ENCODE data around the gene SYT7. TPM values are rescaled to one million over a fixed set of nuclear protein-coding genes. Genes with fewer than 3 reads are reported as not detected.

The SYT7 gene
- total and polyA plus RNA-seq, 2 of the 8 experiments (the other 6 are each of a cell fraction or from before 2014, with no cell fraction given) = 9.6 to 10.5 TPM

DNA sequence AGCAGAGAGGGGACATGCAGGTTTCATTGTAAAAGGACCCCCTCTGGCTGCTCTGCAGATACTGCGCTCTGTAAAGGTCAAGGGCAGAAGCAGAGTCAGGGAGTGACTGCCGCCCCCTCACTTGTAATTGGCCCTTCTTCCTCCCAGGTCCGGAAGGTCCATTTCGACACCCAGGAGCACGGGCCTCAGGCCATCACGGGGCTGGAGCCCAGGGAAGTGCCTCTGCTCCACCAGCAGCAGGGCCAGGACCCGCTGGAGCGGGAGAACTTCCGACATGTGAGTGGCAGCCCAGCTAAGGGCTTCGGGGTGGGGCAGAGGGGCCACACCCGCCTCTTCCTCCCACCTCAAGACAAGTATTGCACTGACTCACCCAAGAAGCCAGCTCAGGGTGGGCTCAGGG, 96.3 kb downstream of the SYT7 start:
- Histone ChIP-seq H3K18ac (ENCODE audit: extremely low read depth, low read length) (no peak overlapping the region), H3K9ac (replicated peaks in 1 of 4; ENCODE audit: extremely low read depth in 1 of 4, low read depth in 3 of 4, low read length in 3 of 4) (no peak overlapping the region), H4K8ac (ENCODE audit: extremely low read depth, insufficient read depth, low read length) (no peak overlapping the region), H3K23ac (ENCODE audit: insufficient read length) (no peak overlapping the region), H3K4ac (replicated peaks; ENCODE audit: insufficient read length, low read depth, low read length) (no peak overlapping the region), H2AK5ac (ENCODE audit: low read depth, low read length) (no peak overlapping the region), H3K36me3 (ENCODE audit: control insufficient read depth in 2 of 4, insufficient read depth in 4 of 4, low read length in 3 of 4) (no peaks in the 10 kb centered on the region; a peak in 1 of 8 replicates), H4K5ac (ENCODE audit: insufficient read length, low read depth, low read length) (no peak overlapping the region), H3K56ac (replicated peaks; ENCODE audit: insufficient read length, low read depth, low read length) (no peak overlapping the region), H2BK120ac (replicated peaks; ENCODE audit: low read depth, low read length) (no peak overlapping the region), H3K79me1 (ENCODE audit: low read depth, low read length) (no peaks in the 10 kb centered on the region), H4K20me1 (replicated peaks in 1 of 2; ENCODE audit: control insufficient read depth in 1 of 2, insufficient read depth in 2 of 2, low read length in 2 of 2) (no peaks in the 10 kb centered on the region), H3K4me2 (ENCODE audit: insufficient read depth in 1 of 2, low read depth in 2 of 2, low read length in 2 of 2) (no peak overlapping the region), H3K4me1 (replicated peaks in 1 of 4; ENCODE audit: control insufficient read depth in 3 of 4, insufficient read depth in 4 of 4, low read length in 3 of 4) (peaks cover 0 to 27% (median 21%) of the 10 kb centered on the region in 4 experiments; a peak in 6 of 7 replicates), H4K91ac (replicated peaks; ENCODE audit: insufficient read length, low read length) (no peak overlapping the region), H2BK5ac (ENCODE audit: low read depth, low read length) (no peak overlapping the region), H2BK20ac (ENCODE audit: low read length) (no peak overlapping the region), H3K4me3 (ENCODE audit: extremely low read depth in 1 of 4, insufficient read depth in 2 of 4, low read depth in 3 of 4, low read length in 4 of 4) (no peak overlapping the region), H2BK15ac (ENCODE audit: low read length) (no peak overlapping the region), H3K14ac (ENCODE audit: insufficient read length) (no peak overlapping the region), H2AFZ (ENCODE audit: low read length) (no peak overlapping the region), H3K23me2 (ENCODE audit: low read depth, low read length) (no peaks in the 10 kb centered on the region; the same call in 1 of the 2 replicates), H3K27ac (ENCODE audit: low read depth, low read length) (no peak overlapping the region), H2BK12ac (ENCODE audit: low read depth, low read length) (no peak overlapping the region), H3K79me2 (ENCODE audit: control insufficient read depth in 1 of 2, insufficient read depth in 2 of 2, low read length in 2 of 2) (no peaks in the 10 kb centered on the region), H3K27me3 (replicated peaks in 1 of 4; ENCODE audit: control insufficient read depth in 3 of 4, extremely low read depth in 1 of 4, insufficient read depth in 3 of 4, low read length in 3 of 4) (no peaks in the 10 kb centered on the region), H3K9me3 (ENCODE audit: insufficient read depth in 2 of 2, low read depth in 1 of 2, low read length in 1 of 2) (no peaks in the 10 kb centered on the region)
- FAIRE-seq (no peak), DNase-seq (ENCODE audit: low read depth in 1 of 2, low spot score in 2 of 2) (no peak)
- POLR2A ChIA-PET (ENCODE audit: partially characterized antibody) = interaction anchor here (0.5 to 1.6 kb wide), 5 partner anchors 10 to 57 kb away, joined by 3 to 6 read pairs (median 3); no protein-coding TSS in a partner anchor
- CTCF ChIA-PET (ENCODE audit: partially characterized antibody) = interaction anchor here (0.7 to 57.8 kb wide), 12 partner anchors 9 to 169 kb away, joined by 3 to 2106 read pairs (median 3); partner anchors contain the start of gene LRRC10B
- WGBS, 2 experiments (ENCODE audit: extremely low coverage in 1 of 2, insufficient coverage in 1 of 2, insufficient read length in 1 of 2, insufficient replicate concordance in 2 of 2, low coverage in 1 of 2, low lambda C conversion rate in 2 of 2, missing lambda C conversion rate in 1 of 2) = 85% methylated on average over 11 of the region's 11 CpGs; no CpG with 5 or more reads in 1 of the 2 experiments
- no peak for TF ChIP-seq SP4 (IDR thresholded peaks at IDR 0.05; ENCODE audit: low read length)
- no peak for TF ChIP-seq SAP30 (IDR thresholded peaks at IDR 0.05; ENCODE audit: insufficient read depth, insufficient replicate concordance, low read length)
- no peak for TF ChIP-seq CHD1 (IDR thresholded peaks at IDR 0.05; ENCODE audit: low read depth, low read length)
- no peak for TF ChIP-seq SP2 (IDR thresholded peaks at IDR 0.05; ENCODE audit: low read length)
- no peak for TF ChIP-seq TAF7 (optimal IDR thresholded peaks at IDR 0.05; ENCODE audit: borderline replicate concordance, low read depth, low read length)
- TF ChIP-seq NRF1 (IDR thresholded peaks at IDR 0.05; ENCODE audit: low read depth, low read length) = no peak
- TF ChIP-seq, protein P1, sequence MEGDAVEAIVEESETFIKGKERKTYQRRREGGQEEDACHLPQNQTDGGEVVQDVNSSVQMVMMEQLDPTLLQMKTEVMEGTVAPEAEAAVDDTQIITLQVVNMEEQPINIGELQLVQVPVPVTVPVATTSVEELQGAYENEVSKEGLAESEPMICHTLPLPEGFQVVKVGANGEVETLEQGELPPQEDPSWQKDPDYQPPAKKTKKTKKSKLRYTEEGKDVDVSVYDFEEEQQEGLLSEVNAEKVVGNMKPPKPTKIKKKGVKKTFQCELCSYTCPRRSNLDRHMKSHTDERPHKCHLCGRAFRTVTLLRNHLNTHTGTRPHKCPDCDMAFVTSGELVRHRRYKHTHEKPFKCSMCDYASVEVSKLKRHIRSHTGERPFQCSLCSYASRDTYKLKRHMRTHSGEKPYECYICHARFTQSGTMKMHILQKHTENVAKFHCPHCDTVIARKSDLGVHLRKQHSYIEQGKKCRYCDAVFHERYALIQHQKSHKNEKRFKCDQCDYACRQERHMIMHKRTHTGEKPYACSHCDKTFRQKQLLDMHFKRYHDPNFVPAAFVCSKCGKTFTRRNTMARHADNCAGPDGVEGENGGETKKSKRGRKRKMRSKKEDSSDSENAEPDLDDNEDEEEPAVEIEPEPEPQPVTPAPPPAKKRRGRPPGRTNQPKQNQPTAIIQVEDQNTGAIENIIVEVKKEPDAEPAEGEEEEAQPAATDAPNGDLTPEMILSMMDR (IDR thresholded peaks at IDR 0.05; ENCODE audit: control extremely low read depth in 1 of 3, insufficient read depth in 1 of 3, low read depth in 1 of 3, low read length in 3 of 3) = no peak
- TF ChIP-seq SIX5 (IDR thresholded peaks at IDR 0.05; ENCODE audit: low read depth, low read length) = no peak

Data from H1 (cell line).